ENCODE data around the gene HOXD8. TPM values are rescaled to one million over a fixed set of nuclear protein-coding genes. Genes with fewer than 3 reads are reported as not detected.

The HOXD8 gene
- total RNA-seq, 2 experiments from 2014 or later = not detected

DNA sequence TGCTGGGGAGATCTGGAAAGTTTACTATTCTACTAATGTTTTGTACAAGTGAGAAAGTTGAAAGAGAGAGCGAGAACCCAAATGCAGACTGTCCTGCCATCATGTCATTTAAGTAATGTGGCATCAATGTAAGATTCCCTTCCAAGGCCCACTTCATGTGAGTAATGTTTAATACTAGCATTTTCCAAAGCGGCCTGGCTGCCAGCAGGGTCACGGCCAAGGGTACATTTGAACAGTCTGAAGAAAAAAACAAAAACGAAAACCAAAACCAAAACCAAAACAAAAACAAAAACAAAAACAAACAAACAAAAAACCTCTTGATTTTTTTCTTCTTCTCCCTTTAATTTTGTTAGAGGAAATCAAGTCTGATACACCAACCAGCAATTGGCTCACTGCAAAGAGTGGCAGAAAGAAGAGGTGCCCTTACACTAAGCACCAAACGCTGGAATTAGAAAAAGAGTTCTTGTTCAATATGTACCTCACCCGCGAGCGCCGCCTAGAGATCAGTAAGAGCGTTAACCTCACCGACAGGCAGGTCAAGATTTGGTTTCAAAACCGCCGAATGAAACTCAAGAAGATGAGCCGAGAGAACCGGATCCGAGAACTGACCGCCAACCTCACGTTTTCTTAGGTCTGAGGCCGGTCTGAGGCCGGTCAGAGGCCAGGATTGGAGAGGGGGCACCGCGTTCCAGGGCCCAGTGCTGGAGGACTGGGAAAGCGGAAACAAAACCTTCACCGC is 10.7 kb upstream of the HOXD8 start:
- peaks cover 8% of the 10 kb centered on the region for H3K4me1 Mint-ChIP-seq
- H3K27ac Mint-ChIP-seq = peak overlapping the region; percentile 69
- DNase-seq = no peak
- CTCF ChIA-PET = interaction anchor here (1.0 kb wide), 1 partner anchor 25 kb away, joined by 3 read pairs; no protein-coding TSS in a partner anchor
- H3K4me3 Mint-ChIP-seq = no peak overlapping the region
- H3K36me3 Mint-ChIP-seq (ENCODE audit: low read depth) = peaks cover 4% of the 10 kb centered on the region
- POLR2A ChIA-PET = no interaction called here
- peaks cover 7% of the 10 kb centered on the region for H3K9me3 Mint-ChIP-seq
- peaks cover 80% of the 10 kb centered on the region for H3K27me3 Mint-ChIP-seq

DNA sequence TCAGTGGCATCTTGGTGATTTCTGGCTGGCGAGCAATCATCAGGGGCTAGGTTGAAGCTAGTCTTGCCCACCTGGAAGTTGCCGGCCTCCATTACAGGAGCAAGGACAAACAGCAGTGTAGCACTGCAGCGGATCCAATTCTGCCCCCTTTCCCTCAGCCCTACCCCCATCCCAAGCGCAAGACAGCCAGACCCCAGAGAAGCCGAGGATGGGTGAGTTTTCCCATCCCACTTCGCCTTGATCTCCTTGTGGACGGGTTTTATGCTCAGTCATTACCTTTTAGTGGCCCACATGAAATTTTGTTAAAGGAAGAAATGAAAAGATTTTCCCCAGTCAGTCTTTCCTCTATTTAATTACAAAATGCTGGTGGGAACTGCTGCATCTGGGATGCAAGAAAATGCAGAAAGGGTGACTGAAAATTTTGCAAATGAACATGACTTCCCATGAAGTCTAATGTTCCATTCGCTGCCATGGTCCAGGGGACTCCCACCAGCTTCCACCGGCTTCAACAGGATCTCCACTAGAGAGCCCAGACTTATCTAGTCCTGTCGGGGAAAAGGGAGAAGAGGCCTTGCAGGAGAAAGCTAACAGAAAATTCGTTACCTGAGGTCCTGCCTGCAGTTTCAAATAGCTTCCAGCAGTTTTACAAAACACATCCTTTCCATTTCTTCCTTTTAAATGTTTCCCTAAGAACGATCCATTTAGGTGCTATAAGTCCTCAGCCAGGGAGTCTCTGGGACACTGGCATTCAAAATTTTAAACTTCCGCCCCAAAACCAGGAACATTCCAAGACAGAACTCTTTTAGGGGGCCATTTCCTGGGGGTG is 8.9 kb upstream of the HOXD8 start:
- Mint-ChIP-seq H3K27me3 (peaks cover 81% of the 10 kb centered on the region), H3K36me3 (ENCODE audit: low read depth) (peaks cover 2% of the 10 kb centered on the region), H3K27ac (no peak overlapping the region), H3K4me1 (peaks cover 11% of the 10 kb centered on the region), H3K4me3 (no peak overlapping the region), H3K9me3 (peaks cover 7% of the 10 kb centered on the region)
- ChIA-PET POLR2A (no interaction called here), CTCF (interaction anchor here (0.7 to 1.8 kb wide), 10 partner anchors 9 to 52 kb away, joined by 3 to 5 read pairs (median 3); no protein-coding TSS in a partner anchor)
- no peak for DNase-seq

DNA sequence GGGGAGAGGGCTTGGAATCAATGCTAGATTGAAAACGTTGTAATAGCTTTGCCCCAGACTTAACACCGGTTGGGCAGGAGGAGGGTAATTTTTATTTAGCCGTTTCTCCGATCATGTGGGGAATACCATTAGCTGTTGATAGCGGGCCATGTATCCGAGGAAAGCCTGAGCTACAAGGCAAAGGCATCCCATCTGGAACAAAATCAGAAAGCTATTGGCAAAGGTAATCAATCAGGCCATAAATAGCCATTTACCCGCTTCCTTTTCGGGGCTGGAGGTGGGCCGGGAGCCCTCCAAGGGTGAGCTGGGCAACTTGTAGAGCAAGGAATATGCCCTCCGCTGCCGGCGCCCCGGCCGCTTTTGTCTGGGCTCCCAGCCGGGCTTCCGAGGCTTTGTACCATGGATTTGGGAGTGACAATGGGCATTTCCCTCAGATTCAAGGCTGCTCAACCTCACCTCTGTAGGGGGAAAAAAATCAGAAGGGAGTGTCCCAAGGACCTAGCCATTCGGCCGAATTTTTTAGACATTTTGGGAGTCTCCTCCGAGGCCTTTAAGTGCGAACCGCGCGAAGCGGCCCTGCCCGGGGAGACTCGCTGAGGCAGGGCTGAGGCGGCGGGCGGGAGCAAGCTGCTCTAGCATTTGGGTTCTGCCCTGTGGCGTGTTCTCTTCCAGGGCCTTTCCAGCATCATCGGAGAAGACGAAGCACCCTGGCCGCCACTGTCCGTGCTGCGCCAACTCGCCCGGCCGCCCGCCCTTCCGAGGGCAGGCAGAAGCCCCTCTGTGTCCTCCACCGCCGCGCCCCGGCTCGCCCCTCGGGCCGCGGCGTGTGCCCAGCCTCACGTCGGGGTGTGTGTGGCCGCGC is 8.1 kb upstream of the HOXD8 start:
- ChIA-PET CTCF (interaction anchor here (0.9 to 1.8 kb wide), 7 partner anchors 10 to 51 kb away, joined by 3 to 5 read pairs (median 3); no protein-coding TSS in a partner anchor), POLR2A (no interaction called here)
- Mint-ChIP-seq H3K27me3 (peaks cover 83% of the 10 kb centered on the region), H3K27ac (no peak overlapping the region), H3K36me3 (ENCODE audit: low read depth) (peaks cover 2% of the 10 kb centered on the region), H3K4me1 (peaks cover 11% of the 10 kb centered on the region), H3K4me3 (no peak overlapping the region), H3K9me3 (peaks cover 7% of the 10 kb centered on the region)
- DNase-seq = no peak

DNA sequence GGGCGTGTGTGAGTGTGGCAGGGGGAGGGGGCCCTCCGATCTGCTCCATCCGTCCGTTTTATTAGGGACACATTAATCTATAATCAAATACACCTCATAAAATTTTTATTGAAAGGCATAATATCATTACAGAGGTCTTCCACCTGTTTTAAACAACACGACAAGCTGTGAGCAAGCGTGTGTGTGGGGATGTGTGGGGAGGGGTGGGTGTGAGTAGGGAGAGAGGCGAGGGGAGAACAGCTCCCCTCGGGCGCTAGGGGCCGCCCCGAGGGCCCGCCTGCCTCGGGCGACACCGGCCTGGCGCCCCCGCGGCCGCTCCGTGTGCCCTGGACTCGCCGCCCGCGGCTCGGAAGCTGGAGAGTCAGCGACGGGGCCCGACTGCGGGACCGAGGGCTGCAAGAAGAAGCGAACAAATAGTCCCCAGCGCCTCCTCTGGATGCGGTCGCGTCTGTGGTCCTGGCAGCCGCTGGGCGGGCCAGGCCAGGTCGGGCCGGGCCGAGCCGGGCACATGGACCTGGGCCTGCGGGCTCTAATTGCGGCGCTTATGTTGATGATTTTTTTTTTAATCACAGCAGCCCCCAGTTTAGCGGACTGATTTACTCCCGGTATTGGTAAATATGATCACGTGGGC is 7.3 kb upstream of the HOXD8 start:
- Mint-ChIP-seq H3K9me3 (peaks cover 4% of the 10 kb centered on the region), H3K27me3 (peaks cover 82% of the 10 kb centered on the region), H3K4me3 (peak overlapping the region; percentile 36), H3K36me3 (ENCODE audit: low read depth) (peaks cover 2% of the 10 kb centered on the region), H3K4me1 (peaks cover 11% of the 10 kb centered on the region), H3K27ac (peak overlapping the region; percentile 46)
- ChIA-PET CTCF (interaction anchor here (1.8 kb wide), 1 partner anchor 19 kb away, joined by 5 read pairs; no protein-coding TSS in a partner anchor), POLR2A (no interaction called here)
- no peak for DNase-seq

DNA sequence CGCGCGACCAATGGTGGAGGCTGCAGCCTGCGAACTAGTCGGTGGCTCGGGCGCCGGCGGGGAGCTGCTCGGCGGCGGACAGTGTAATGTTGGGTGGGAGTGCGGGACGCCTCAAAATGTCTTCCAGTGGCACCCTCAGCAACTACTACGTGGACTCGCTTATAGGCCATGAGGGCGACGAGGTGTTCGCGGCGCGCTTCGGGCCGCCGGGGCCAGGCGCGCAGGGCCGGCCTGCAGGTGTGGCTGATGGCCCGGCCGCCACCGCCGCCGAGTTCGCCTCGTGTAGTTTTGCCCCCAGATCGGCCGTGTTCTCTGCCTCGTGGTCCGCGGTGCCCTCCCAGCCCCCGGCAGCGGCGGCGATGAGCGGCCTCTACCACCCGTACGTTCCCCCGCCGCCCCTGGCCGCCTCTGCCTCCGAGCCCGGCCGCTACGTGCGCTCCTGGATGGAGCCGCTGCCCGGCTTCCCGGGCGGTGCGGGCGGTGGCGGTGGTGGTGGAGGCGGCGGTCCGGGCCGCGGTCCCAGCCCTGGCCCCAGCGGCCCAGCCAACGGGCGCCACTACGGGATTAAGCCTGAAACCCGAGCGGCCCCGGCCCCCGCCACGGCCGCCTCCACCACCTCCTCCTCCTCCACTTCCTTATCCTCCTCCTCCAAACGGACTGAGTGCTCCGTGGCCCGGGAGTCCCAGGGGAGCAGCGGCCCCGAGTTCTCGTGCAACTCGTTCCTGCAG is 6.7 kb upstream of the HOXD8 start, which contains the start of gene HOXD9:
Gene HOXD9, plus strand, starts transcription at position 37 of the 728 bp plus-strand sequence. Its CDS starts 50 bp downstream, at position 87.
- Mint-ChIP-seq H3K4me1 (peaks cover 11% of the 10 kb centered on the region), H3K4me3 (peak within 1 kb of the TSS; percentile 36), H3K9me3 (peaks cover 4% of the 10 kb centered on the region), H3K27ac (peak within 1 kb of the TSS; percentile 76), H3K36me3 (ENCODE audit: low read depth) (peaks cover 1% of the 10 kb centered on the region), H3K27me3 (peaks cover 82% of the 10 kb centered on the region)
- POLR2A ChIA-PET = no interaction called here
- CTCF ChIA-PET = no interaction called here
- no peak for DNase-seq

DNA sequence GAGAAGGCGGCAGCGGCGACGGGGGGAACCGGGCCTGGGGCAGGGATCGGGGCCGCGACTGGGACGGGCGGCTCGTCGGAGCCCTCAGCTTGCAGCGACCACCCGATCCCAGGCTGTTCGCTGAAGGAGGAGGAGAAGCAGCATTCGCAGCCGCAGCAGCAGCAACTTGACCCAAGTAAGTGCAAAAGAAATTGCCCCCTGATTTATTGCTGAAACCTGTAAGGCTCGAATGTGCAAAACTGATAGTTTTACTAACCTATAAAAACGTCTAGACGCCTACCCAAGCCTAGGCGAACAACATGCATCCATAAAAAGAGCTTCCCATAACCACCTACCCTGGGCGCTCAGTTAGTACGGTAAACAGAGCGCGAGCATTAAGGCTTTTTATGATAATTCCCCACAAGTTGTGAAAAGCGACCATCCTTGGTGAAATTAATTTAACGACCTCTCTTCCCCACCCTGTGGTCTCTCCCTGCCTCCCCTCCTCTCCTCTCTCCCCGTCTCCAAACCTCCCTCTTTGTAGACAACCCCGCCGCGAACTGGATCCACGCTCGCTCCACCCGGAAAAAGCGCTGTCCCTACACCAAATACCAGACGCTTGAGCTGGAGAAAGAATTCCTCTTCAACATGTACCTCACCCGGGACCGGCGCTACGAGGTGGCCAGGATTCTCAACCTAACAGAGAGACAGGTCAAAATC is 5.9 kb upstream of the HOXD8 start:
- Mint-ChIP-seq H3K36me3 (ENCODE audit: low read depth) (no peaks in the 10 kb centered on the region), H3K4me3 (peak overlapping the region; percentile 22), H3K27ac (peak overlapping the region; percentile 76), H3K4me1 (peaks cover 10% of the 10 kb centered on the region), H3K9me3 (peaks cover 2% of the 10 kb centered on the region), H3K27me3 (peaks cover 82% of the 10 kb centered on the region)
- DNase-seq = no peak
- ChIA-PET CTCF (no interaction called here), POLR2A (no interaction called here)

DNA sequence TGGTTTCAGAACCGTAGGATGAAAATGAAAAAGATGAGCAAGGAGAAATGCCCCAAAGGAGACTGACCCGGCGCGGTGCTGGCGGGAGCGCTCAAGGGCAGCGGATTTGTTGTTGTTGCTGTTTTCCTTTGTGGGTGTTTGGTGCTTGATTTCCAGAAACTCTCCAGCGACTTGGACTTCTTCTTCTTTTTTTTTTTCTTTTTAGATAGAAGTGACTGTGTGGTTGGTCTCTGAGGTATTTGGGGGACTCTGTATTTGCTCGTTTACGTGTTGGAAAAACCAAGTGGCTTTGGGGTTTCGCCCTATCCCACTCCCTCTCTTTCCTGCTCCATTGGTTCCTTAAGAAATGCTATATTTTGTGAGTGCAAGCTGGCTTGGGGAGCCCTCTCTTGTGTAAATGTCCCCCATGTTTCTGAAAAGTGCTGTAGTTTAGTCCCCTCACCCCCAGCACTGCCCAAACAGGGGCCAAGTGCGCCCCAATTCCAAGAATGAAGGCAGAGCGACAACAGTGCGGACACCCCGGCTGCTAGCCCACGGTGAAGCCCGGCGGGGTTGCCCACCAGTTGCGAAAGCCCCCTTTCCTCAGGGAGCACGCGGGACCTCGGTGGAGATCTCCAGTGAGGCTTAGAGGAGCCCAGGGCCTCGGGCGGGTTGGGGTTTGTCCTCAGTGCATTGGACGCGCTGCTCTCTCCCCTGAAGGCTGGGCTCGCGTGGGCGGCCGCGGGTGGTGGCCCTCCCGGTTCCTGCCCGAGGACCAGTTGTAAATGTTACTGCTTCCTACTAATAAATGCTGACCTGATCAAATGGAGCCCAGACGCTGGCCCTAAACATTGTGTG is 5.2 kb upstream of the HOXD8 start:
- H3K9me3 Mint-ChIP-seq = no peaks in the 10 kb centered on the region
- ChIA-PET POLR2A (no interaction called here), CTCF (no interaction called here)
- H3K27ac Mint-ChIP-seq = peak overlapping the region; percentile 76
- peak overlapping the region; percentile 22 for H3K4me3 Mint-ChIP-seq
- peaks cover 8% of the 10 kb centered on the region for H3K4me1 Mint-ChIP-seq
- no peak for DNase-seq
- H3K27me3 Mint-ChIP-seq = peaks cover 82% of the 10 kb centered on the region
- H3K36me3 Mint-ChIP-seq (ENCODE audit: low read depth) = no peaks in the 10 kb centered on the region

DNA sequence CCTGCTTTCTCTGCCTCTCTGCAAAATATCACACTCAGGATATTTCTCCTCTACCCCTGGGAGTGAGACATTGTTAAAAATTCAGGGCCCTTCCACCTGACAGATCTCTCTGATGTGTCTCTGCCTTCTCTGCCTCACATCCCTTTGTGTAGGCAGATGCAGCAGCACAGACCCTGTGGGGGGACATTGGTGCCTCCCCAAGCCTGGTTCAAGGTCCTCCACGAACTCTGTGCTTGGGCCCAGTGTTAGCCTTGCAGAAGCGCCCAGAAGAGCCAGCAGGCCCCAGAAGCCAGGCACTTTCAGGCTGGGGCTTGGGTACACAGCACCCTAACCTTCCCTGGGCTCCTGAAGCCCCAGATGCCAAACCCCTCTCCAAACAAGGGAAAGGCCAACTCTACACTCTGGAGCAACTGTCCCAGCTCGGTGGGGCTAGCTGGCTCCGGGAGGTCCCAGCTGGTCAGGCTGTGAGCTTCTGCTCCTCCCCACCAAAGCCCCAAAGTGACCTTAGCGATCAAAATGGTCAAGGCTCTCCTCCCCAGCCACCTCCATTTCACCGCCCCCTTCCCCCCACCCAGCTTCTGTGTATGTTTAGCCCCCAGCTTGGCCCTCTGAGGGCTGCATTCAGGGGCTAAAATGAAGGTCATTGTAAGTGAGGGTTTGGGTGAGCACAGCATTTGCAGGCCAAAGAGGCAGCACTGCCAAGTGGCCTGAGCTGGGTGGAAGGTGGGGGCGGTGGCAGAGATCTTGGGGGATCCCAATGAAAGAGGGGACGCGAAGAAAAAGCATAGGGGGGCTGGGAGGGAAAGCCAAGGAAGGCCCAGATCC is 4.3 kb upstream of the HOXD8 start:
- Mint-ChIP-seq H3K4me1 (peaks cover 8% of the 10 kb centered on the region), H3K36me3 (ENCODE audit: low read depth) (no peaks in the 10 kb centered on the region), H3K4me3 (no peak overlapping the region), H3K27ac (no peak overlapping the region), H3K27me3 (peaks cover 74% of the 10 kb centered on the region), H3K9me3 (no peaks in the 10 kb centered on the region)
- no peak for DNase-seq
- POLR2A ChIA-PET = no interaction called here
- CTCF ChIA-PET = interaction anchor here (0.6 kb wide), 1 partner anchor 1337 kb away, joined by 3 read pairs; no protein-coding TSS in a partner anchor

DNA sequence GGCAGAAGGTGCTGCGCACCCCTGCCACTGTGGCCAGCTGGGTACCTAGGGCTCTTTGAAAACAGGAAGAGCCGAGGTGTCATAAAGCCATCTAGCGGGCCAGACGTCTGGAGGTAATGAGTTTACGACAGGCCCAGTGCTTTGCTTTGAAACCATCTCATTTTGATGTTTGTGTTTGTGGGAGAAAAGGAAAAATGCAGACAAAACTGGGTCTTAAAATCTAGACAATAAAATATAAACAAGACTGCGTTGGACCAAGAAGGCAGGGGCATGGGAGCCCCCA is 3.8 kb upstream of the HOXD8 start:
- H3K36me3 Mint-ChIP-seq (ENCODE audit: low read depth) = no peaks in the 10 kb centered on the region
- H3K9me3 Mint-ChIP-seq = no peaks in the 10 kb centered on the region
- H3K27me3 Mint-ChIP-seq = peaks cover 70% of the 10 kb centered on the region
- H3K4me3 Mint-ChIP-seq = no peak overlapping the region
- H3K27ac Mint-ChIP-seq = no peak overlapping the region
- DNase-seq = no peak
- ChIA-PET POLR2A (no interaction called here), CTCF (interaction anchor here (0.6 kb wide), 1 partner anchor 1337 kb away, joined by 3 read pairs; no protein-coding TSS in a partner anchor)
- H3K4me1 Mint-ChIP-seq = peaks cover 10% of the 10 kb centered on the region
